GM23248 (cell line): ENCODE results near the gene SPNS3.

Experiments used
- EZH2 ChIP-seq: fragments of 200-600 bp; sonication (generic); IDR thresholded peaks from 2 replicates; pipeline ENCODE4 v1.6.1; 2018; ENCODE audit warnings: antibody characterized with exemption, mild to moderate bottlenecking; ENCODE audit not compliant: insufficient read depth, poor library complexity, severe bottlenecking
- EZH2phosphoT487 ChIP-seq: fragments of 200-600 bp; sonication (generic); IDR thresholded peaks from 2 replicates; pipeline ENCODE4 v1.6.1; 2018; ENCODE audit warnings: antibody characterized with exemption, moderate library complexity, mild to moderate bottlenecking, low read depth; ENCODE audit not compliant: insufficient read depth

GRCh38 chr17:4490637-4491061 lies 56.9 kb downstream of the SPNS3 start:
- TF ChIP-seq EZH2phosphoT487 (no peak), EZH2 (no peak)
